Upper lobe of right lung (tissue), 1 donor: ENCODE results near the gene LARGE1. TPM values are rescaled to one million over a fixed set of nuclear protein-coding genes. Genes with fewer than 3 reads are reported as not detected.

Source experiments
- ATAC-seq: fragments of 200-7000 bp; cut with Tn5 transposase; one replicate; pipeline ENCODE4 v1.9.1; 2020; ENCODE audit warnings: mild to moderate bottlenecking, moderate library complexity
- DNase-seq: peaks from one replicate; pipeline ENCODE4 v3.0.0-alpha.2; 2020
- H3K27ac ChIP-seq: fragments of 200-600 bp; one replicate; pipeline ENCODE4 v1.8.0; 2022
- H3K27me3 ChIP-seq: fragments of 200-600 bp; one replicate; pipeline ENCODE4 v1.8.0; 2022; ENCODE audit warnings: mild to moderate bottlenecking
- H3K36me3 ChIP-seq: fragments of 200-600 bp; one replicate; pipeline ENCODE4 v1.8.0; 2022
- H3K4me1 ChIP-seq: fragments of 200-600 bp; one replicate; pipeline ENCODE4 v1.8.0; 2022
- H3K4me3 ChIP-seq: fragments of 200-600 bp; one replicate; pipeline ENCODE4 v1.8.0; 2022; ENCODE audit warnings: mild to moderate bottlenecking
- H3K9me3 ChIP-seq: fragments of 200-600 bp; one replicate; pipeline ENCODE4 v1.8.0; 2022
- intact Hi-C: fragments of 100-400 bp; cut with DNase I; formaldehyde crosslinking; loops from one replicate; pipeline ENCODE4 v1.11.0; 2022
- total RNA-seq: library from RNA; stranded (reverse); fragmentation: NEBNext Ultra II Directional; extraction: Animal tissue kit (Norgen Biotek cat#: 25700); gene quantifications from one replicate; pipeline ENCODE4 v1.2.1, GENCODE V29; 2021
- TF ChIP-seq, protein P1 (sequence below): fragments of 200-600 bp; IDR thresholded peaks from one replicate; pipeline ENCODE4 v1.8.0; 2022; ENCODE audit warnings: antibody characterized with exemption
- donor health status: DM: no; HTN: yes; CAD: no; lungs with severe emphysema.

Gene LARGE1
- total RNA-seq, 1 donor from 2014 or later, result 33.5 TPM

DNA sequence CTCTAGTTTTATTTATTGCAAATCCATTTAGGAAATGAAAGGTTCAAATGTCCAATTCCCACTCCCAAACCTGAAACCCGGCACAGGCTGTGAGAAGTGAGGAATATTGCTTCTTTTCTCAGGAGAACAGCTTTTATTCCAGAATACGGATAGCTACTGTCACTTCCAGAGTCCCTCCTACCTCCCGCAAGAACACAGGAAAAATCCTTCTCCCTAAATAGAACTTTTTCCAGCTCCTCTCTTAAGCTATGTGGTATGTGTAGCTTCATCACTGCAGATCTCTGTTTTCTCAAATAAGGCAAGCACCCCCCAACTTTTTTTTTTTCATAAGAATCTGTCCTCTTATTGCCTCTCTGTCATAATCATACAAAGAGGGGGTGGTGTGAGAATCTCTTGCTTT lies 126.8 kb downstream of the LARGE1 start:
- Histone ChIP-seq H3K36me3 (no peaks in the 10 kb centered on the region), H3K4me3 (no peak overlapping the region), H3K27ac (no peak overlapping the region), H3K27me3 (no peaks in the 10 kb centered on the region), H3K9me3 (no peaks in the 10 kb centered on the region), H3K4me1 (no peaks in the 10 kb centered on the region)
- intact Hi-C loops, result no loop called here
- TF ChIP-seq, protein P1, sequence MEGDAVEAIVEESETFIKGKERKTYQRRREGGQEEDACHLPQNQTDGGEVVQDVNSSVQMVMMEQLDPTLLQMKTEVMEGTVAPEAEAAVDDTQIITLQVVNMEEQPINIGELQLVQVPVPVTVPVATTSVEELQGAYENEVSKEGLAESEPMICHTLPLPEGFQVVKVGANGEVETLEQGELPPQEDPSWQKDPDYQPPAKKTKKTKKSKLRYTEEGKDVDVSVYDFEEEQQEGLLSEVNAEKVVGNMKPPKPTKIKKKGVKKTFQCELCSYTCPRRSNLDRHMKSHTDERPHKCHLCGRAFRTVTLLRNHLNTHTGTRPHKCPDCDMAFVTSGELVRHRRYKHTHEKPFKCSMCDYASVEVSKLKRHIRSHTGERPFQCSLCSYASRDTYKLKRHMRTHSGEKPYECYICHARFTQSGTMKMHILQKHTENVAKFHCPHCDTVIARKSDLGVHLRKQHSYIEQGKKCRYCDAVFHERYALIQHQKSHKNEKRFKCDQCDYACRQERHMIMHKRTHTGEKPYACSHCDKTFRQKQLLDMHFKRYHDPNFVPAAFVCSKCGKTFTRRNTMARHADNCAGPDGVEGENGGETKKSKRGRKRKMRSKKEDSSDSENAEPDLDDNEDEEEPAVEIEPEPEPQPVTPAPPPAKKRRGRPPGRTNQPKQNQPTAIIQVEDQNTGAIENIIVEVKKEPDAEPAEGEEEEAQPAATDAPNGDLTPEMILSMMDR, result no peak
- no peak for DNase-seq
- no peak for ATAC-seq

DNA sequence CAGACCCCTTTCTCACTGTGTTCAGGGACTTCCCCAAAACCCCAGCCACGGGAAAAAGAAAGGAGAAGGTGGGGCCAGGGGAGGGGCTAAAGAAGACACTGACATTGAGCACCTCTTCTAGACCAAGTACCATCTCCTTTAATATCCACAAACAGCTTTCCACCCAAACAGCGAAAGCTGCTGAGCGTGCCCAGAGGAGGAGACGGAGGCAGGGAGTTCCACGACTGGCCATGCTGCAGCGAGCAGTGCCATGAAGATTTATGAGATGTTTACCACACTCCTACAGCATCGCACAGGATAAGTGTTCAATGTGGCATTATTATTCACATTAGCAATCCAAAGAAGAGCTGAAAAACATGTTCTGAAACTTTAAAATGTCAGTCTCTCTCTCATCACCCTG lies 127.4 kb downstream of the LARGE1 start:
- intact Hi-C loops, result no loop called here
- TF ChIP-seq, protein P1, result no peak
- H3K4me3 ChIP-seq, result no peak overlapping the region
- H3K4me1 ChIP-seq, result no peaks in the 10 kb centered on the region
- H3K27ac ChIP-seq, result no peak overlapping the region
- ATAC-seq (no peak), DNase-seq (no peak)
- H3K36me3 ChIP-seq, result no peaks in the 10 kb centered on the region
- H3K9me3 ChIP-seq, result no peaks in the 10 kb centered on the region
- no peaks in the 10 kb centered on the region for H3K27me3 ChIP-seq

DNA sequence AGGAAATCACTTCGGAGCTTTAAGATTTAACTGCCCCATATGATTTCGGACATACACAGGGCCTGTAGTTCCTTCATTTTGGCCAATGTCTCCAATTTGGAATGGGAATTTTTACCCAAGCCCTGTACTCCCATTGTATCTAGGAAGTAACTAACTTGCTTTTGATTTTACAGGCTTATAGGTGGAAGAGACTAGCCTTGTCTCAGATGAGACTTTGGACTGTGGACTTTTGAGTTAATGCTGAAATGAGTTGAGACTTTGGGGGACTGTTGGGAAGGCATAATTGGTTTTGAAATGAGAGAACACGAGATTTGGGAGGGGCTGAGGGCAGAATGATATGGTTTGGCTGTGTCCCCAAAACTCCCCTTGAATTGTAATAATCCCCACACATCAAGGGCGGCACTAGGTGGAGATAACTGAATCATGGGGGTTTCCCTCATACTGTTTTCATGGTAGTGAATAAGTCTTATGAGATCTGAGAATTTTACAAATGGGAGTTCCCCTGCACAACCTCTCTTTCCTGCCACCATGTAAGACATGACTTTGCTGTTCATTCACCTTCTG lies 130.5 kb downstream of the LARGE1 start:
- intact Hi-C loops, result no loop called here
- TF ChIP-seq, protein P1, result no peak
- Histone ChIP-seq H3K36me3 (no peaks in the 10 kb centered on the region), H3K4me1 (peaks cover 14% of the 10 kb centered on the region), H3K9me3 (no peaks in the 10 kb centered on the region), H3K27ac (no peak overlapping the region), H3K4me3 (no peak overlapping the region), H3K27me3 (no peaks in the 10 kb centered on the region)
- ATAC-seq (no peak), DNase-seq (no peak)

DNA sequence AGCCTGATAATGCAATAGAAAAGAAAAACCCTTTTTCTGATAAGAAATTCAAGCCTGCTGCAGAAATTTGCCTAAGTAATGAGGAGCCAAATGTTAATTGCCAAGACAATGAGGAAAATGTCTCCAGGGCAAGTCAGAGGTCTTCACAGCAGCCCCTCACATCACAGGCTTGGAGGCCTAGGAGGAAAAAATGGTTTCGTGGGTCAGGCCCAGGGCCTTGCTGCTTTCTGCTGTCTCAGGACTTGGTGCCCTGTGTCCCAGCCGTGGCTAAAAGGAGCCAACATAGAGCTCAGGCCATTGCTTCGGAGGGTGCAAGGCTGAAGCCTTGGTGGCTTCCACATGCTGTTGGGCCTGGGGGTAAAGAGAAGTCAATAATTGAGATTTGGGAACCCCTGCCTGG lies 131.3 kb downstream of the LARGE1 start:
- Histone ChIP-seq H3K27ac (no peak overlapping the region), H3K9me3 (no peaks in the 10 kb centered on the region), H3K4me3 (no peak overlapping the region), H3K36me3 (no peaks in the 10 kb centered on the region), H3K4me1 (peaks cover 14% of the 10 kb centered on the region), H3K27me3 (no peaks in the 10 kb centered on the region)
- TF ChIP-seq, protein P1, result no peak
- no peak for ATAC-seq
- intact Hi-C loops, result no loop called here
- DNase-seq, result no peak

DNA sequence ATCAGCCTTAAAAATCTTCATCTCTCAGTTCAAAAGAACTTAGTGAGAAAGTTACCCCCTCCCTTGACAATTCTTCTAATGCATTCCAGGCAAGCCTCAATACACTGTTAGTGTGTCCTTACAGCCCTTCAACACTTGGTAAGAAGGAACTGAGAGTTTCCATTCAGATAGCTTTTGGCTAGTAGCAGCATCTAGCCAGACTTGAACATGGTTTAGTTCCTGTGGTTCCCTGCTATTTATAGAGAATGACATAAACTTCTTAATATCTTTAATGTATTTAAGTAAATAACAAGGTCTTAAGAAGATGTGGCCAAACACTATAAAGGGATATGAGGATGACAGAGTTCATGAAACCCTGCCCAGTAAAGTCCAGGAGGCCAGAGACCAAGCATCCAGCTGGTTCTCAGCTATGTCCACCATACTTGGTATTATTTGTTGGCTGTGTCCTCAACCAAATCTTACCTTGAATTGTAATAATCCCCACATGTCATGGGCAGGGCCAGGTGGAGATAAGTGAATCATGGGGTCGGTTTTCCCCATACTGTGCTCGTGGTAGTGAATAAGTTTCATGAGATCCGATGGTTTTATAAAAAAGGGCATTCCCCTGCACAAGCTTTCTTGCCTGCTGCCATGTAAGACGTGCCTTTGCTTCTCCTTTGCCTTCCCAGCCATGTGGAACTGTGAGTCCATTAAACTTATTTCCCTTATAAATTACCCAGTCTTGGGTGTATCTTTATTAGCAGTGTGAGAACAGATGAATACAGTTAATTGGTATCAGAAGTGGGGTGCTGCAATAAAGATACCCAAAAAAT lies 132.4 kb downstream of the LARGE1 start:
- no peak for DNase-seq
- intact Hi-C loops, result no loop called here
- H3K36me3 ChIP-seq, result no peaks in the 10 kb centered on the region
- no peak for ATAC-seq
- H3K27ac ChIP-seq, result no peak overlapping the region
- TF ChIP-seq, protein P1, result no peak
- no peak overlapping the region for H3K4me3 ChIP-seq
- H3K27me3 ChIP-seq, result no peaks in the 10 kb centered on the region
- peaks cover 14% of the 10 kb centered on the region for H3K4me1 ChIP-seq
- H3K9me3 ChIP-seq, result no peaks in the 10 kb centered on the region
